ENCODE measurements around the gene ITK. TPM values are rescaled to one million over a fixed set of nuclear protein-coding genes. Genes with fewer than 3 reads are reported as not detected.

Gene ITK
- total RNA-seq = 0.23 TPM

GRCh38 chr5:157180374-157181264 lies at the start of gene ITK:
TSS of gene ITK (plus strand) at chr5:157180840. CDS start at chr5:157180978, 138 bp downstream.

DNA sequence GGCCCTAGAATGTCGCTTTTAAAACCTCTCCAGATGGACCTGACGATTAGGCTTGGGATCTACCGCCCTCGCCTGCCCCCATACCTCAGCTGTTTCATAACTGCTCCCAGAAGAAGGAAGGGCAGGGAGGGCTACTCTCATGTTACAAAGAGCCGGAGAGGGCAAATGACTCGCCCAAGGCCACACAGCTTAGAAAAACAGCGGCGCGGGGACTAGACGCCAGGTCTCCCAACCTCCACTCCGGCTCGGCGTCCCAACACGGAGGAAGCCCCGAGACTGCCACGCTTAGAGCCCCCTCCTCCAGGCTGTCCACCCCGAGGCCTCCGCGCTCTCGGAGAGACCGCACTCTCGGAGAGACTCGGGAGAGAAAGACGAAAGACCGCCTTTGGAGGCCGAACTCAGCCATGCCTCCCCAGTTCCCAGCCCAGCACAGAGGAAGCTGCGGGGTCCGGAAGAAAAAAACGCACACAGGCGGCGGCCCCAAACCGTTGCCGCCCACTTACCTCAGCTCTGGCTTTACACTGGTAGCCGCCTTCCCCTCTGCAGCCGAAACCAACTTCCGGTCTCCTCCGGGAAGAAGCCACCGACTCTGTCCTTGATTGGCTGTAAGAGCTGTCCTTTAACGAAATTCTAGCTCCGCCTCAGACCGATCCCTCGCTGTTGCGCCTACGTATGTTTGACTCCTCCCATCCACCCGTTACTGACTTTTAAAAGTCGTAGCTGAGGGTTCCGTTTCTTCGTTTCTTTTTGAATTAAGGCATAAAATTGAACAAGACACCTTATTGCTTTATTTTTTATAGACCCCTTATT lies 38.1 kb upstream of the ITK start, which contains the start of gene MED7:
TSS of gene MED7 (minus strand) at position 549 of the 810 bp plus-strand sequence. CDS start 3,434 bp downstream, outside the sequence.

DNA sequence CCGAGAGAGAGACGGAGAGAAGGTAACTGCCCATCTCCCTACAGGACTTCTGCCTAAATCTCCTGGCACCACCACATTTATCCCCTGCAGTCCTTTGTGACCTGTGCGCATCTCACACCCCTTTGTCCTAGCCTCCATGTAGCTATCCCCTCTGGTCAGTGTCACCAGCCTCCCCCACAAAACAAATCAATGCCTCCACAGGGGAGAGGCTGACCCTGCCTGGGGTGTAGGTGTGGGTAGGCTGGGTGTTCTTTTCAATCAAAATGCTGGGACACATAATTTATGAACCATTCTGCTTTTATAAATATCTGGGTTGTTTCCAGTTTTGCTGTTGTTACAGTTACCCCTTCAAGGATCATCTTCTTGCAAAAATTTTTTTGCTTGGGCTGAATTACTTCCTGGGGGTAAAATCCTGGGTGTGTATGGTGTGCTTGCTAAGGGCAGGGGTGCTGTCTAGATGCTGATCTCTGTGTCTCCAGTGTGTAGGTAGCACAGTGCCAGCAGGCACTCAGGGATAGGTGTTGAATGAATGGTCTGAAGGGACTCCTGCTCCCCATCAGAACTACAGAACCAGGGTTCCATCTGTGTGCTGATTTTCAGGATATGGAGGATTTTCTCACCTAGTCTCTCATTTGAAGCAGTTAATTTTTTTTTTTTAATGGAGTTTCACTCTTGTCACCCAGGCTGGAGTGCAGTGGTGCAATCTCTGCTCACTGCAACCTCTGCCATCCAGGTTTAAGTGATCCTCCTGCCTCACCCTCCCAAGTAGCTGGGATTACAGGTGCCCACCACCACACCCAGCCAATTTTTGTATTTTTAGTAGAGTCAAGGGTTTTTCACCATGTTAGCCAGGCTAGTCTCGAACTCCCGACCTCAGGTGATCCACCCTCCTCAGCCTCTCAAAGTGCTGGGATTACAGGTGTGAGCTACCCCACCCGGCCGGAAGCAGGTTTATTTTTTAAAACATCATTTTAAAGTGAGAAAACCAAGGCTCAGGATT lies 14.1 kb upstream of the ITK start, which contains the start of gene GARIN3:
TSS of gene GARIN3 (minus strand) at position 51 of the 1,000 bp plus-strand sequence. CDS start 96 bp downstream, outside the sequence.

DNA sequence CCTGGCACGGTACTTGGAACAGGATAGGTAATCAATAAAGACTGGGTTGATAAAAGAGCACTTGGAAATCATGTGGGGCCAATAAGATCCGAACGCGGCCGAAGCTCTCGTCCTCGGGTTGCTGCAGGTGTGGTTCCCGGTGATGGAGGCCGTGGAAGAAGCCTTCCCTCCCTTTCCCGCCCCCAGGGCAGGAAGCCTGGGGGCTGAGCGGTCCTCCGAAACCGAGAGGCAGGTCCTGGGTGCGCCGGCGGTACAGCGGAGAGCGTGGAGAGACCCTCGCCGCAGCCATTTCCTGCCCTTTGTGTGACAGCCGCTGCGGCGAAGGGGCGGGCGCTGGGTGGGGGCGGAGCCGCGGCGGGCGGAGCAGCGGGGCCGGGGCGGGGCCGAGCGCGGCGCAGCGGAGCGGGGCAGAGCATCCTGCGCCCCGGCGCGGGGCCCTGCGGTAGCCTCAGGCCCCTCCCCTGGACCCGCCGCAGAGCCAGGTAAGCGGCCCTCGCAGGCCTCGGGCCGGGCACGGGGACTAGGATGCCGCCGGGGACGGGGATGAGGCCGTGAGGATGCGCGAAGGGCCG lies 85.2 kb downstream of the ITK start, which contains the start of gene CYFIP2:
TSS of gene CYFIP2 (plus strand) at position 410 of the 572 bp plus-strand sequence. CDS start 19,239 bp downstream, outside the sequence.

Other genes with a start within 250 kb of the ITK start
- gene TIMD4, start 217.6 kb upstream of the ITK start, total RNA-seq = 0.23 TPM
- 0.23 TPM for gene HAVCR1, start 121.7 kb upstream of the ITK start, total RNA-seq
- gene HAVCR2, start 71.8 kb upstream of the ITK start, total RNA-seq = 11.1 TPM
- 39.7 TPM for gene MED7, start 38.0 kb upstream of the ITK start, total RNA-seq
- not detected for gene GARIN3, start 14.6 kb upstream of the ITK start, total RNA-seq
- gene CYFIP2, start 85.3 kb downstream of the ITK start, total RNA-seq = 123 TPM

Measured in diencephalon (tissue), 1 donor.